HCEC 1CT (cell line): ENCODE data around the gene KRI1.
A peak's percentile ranks its signal among the peaks of the same experiment; 100 is the strongest.
"Not testable (repeated sequence)": the region's sequence is repeated elsewhere in the genome, so short reads cannot be mapped to it uniquely, and the experiment has no call there.

Source experiments
- DNase-seq: peaks from one replicate; pipeline ENCODE4 v3.0.0-alpha.2; 2017

Gene KRI1

DNA sequence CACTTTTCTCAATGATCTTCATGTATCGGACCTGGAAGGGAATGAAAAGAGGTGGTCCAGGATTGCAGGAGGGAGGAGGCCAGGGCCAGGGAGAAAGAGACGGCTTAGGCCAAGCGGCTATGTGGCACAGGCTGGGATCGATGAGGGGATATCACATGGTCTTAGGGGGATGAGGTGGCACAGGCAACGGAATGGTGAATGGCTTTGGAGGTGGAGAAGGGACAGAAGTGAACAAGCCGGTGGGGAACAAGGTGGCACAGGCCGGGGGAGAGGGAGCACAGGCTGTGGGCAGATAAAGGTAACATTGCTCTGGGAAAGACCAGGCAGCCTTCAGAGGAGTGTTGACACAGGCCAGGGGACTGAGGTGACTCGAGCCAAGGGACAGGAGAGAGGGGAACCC, 8.7 kb upstream of the KRI1 start:
- no peak for DNase-seq

GRCh38 chr19:10573793-10574192, 8.0 kb upstream of the KRI1 start:
- DNase-seq = not testable (repeated sequence)

DNA sequence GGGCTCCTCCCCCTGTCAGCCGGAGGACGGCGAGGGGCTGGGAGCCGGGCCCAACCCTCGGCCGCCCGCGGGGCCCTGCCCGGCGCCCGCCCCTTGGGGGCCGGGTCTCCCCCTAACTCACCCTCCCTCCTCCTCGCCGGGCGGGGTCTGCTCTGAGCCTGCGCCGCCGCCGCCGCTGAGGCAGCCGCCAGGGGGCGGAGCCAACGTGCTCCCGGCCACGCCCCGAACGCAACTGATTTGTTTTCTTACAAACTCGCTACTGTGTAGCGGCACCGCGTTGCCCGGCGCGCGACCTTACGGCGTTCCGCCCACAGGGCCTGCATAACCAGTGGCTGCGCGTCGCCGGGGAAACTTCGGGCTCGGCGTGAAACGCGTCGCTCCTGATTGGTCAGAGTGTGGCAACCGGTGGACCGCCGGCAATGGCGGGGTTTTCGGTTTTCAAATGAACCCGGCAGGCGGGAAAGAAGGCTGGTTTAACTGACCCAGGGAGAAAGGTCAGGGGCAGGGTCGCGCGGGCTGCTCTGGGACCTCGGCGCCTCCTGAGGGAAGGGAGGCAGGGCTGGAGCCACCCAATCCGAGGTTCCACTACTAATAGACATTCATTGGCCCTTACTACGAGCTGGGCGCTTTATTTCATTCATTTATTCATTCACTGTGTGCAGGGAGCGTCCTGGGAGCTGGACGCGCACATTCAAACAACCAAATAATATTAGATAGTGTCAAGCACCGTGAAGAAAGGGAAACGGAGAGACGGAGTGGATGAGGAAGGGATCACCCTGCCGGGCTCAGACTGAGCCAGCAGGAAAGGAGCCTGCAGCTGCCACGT, 3.2 kb upstream of the KRI1 start, which contains the start of gene CDKN2D:
Gene CDKN2D (minus strand): TSS at position 154 of the 826 bp plus-strand sequence. CDS start 326 bp downstream, outside the sequence.
- DNase-seq = peak; percentile 99

- peak; percentile 35 for DNase-seq
Observed at GRCh38 chr19:10568062-10568825, 2.4 kb upstream of the KRI1 start.

DNA sequence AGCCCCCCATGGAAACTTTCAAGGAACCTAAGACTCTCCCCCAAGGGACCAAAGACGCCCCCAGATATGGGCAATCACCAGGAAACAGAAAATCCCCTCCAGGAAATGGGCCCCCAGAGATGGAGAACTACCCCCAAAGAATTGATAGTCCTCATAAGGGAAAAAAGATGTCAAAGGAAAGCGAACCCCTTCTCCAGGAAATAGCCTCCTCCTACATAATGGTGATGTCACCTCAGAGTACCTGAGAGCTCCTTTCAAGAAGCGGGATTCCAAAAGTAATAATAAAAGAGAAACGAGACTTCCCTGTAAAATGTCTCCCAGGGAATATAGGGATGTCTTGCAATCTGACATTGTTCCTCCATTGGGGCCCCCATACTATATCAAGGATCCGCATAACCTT, 1.8 kb upstream of the KRI1 start:
- DNase-seq = no peak

- no peak for DNase-seq
Observed at GRCh38 chr19:10566658-10567410, 1.0 kb upstream of the KRI1 start.

- no peak for DNase-seq
Observed at GRCh38 chr19:10566408-10566657, 523 bp upstream of the KRI1 start.

DNA sequence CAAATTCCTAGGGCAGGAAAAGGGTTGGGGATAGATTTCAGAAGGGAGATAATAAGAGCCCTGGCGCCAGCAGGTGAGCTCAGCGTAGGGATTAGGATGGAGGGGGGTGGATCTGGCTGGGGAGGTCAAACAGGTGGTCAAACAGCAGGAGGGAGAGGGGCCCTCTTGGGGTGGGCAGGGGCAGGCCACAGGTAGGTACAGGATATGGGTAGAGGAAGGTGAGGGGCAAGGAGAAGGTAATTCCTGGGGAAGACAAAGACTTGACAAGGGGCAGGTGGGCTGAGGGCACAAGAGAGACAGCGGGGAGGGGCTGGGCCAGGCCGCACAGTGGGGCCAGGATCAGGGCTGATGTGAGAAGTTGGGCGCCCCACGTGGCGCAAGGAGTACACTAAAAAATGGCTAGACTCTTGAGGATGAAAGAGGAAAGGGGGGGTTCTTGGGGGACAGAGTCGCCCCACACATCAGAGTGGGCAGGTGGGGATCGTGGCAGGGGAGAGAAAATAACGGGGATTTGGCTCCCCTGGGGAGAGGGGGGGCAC, 713 bp downstream of the KRI1 start:
- peak; percentile 66 for DNase-seq

- no peak for DNase-seq
Observed at GRCh38 chr19:10562609-10563008, 3.2 kb downstream of the KRI1 start.

GRCh38 chr19:10560154-10560553, 5.7 kb downstream of the KRI1 start:
- DNase-seq = no peak

DNA sequence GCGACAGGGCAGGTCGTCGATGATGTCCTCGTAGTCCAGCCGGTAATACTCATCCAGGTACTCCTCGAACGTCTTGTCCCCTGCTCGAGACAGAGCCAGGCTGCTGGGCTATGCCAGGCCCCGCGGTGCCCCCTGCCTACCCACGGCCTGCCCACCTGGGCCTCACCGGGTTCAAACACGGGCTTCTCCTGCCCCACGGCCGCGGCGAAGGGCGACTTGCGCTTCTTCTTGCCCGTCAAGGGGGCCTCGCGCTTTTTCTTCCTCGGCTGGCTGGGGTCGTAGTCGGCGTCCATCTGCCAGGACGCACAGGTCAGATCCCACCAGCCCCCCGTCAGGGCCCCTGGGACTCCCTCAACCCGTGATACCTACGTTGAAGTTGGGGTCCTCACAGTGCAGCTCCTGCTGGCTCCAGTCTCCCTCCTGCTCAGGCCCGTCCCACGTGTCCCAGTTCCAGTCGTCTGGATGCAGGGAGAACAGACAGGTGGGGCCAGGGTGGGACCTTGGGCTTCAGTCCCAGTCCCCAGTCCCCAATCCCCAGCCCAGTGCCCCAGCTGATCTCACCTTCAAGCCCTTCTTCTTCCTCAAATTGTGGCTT, 8.1 kb downstream of the KRI1 start:
- no peak for DNase-seq

DNA sequence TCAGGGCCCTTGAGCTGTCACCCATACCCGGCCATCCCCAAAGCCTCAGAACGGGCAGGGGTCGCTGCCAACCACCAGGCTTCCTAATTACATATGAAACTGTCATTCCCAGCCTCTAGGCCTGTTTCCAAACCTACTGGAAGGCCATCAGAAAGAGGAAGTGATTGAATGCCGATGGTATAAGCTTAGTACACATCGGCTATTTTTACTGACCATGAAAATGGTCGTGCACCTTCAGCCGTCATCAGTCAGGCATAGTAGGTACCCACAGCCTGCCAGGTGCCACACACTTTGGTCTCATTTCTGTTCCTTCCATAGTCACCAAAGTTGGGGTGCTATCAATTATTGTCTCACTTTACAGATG, 10.2 kb downstream of the KRI1 start:
- no peak for DNase-seq

DNA sequence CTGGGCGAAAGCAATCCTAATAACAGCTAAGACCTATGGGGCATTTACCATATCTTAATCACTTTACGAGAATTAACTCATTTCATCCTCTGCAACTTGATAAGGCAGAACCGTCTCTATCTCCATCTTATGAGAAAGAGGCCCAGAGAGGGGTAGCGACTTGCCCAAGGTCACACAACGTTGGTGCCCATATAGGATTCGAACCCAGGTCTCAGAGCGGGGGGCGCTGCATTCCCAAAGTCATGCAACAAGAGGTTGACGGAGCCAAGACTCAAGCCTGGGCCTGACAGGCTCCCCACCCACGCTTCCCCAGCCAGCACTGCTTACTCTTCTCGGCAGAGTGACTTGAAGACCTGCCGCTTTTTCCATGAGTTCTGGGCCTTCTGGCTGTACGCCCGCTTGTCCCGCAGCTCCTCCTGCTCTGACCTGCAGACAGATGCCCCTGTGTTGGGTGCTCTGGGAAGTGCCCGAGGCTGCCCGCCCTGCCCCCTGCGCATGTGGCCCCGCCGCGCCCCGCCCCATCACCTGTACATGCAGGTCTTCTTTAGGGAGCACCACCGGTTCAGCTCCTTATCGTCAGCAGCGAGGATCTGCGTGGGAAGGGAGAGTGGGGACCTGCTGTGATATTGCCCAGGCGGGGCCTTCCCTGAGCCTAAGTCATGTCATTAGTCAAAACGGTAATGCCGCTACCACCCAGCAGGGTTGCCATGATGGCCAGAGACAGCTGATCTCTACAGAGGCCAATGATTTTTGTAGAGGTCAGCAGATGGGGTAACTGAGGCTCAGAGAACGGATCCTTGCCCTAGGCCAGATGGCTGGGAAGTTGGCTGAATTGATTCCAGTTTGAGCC, 10.8 kb downstream of the KRI1 start:
- DNase-seq = no peak

DNA sequence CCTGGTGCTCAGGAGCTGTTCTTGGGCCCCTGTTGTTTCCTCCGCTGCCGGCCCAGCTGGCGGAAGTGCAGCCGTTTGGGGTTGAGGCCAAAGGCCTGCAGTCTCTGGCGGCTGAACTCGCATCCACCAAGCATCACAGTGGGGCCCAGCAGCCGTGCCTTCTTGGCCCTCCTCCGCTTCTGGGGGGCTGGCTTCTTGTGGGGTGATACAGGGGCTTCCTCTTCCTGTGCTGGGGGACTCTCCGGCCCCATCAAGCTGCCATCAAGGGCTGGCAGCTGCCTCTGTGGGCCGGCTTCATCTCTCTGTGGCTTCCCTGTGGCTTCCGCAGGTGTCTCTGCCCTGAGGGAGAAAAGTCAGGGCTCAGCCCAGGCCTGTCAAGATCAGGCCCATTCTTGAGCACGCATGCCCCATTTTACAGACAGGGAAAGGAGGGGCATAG, 11.8 kb downstream of the KRI1 start:
- no peak for DNase-seq

GRCh38 chr19:10553087-10553667, 12.6 kb downstream of the KRI1 start:
- no peak for DNase-seq

- peak; percentile 1 for DNase-seq
Observed at GRCh38 chr19:10552510-10553053, 13.2 kb downstream of the KRI1 start.

- DNase-seq = peak; percentile 40
Observed at GRCh38 chr19:10551698-10552301, 14.0 kb downstream of the KRI1 start.

DNA sequence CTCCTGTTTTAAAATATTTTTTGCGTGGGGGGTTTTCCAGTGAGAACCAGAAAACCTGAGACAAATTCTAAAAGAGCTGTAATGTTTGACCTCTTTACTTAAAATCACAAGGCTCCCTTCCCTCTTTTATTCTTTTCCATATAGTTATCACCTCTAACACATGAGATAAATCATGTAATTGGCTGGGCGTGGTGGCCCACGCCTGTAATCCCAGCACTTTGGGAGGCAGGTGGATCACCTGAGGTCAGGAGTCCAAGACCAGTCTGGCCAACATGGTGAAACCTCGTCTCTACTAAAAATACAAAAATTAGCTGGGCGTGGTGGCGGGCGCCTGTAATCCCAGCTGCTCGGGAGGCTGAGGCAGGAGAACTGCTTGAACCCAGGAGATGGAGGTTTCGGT, 14.8 kb downstream of the KRI1 start:
- DNase-seq = not testable (repeated sequence)

DNA sequence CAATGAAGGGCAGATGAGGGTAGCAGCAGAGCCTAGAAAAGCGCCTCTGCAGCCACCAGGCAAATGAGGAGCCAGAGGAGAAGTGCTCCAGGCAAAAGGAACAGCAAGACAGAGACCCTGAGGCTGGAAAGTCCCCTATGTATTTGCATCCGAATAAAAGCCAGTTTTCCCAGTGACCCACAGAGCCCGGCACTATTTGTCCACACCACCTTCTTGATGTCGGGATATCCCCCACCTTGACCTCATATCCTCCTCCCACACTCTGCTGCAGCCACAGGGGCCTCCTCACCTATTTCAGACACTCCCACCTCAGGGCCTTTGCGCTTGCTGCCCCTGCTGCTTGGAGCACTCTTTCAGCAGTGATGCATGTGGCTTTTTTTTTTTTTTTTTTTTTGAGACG, 15.5 kb downstream of the KRI1 start:
- no peak for DNase-seq

GRCh38 chr19:10549733-10550132, 16.1 kb downstream of the KRI1 start:
- no peak for DNase-seq

GRCh38 chr19:10548746-10549276, 17.0 kb downstream of the KRI1 start:
- DNase-seq = no peak
